Measurements from ENCODE around the gene TMEM175.
"Not testable (repeated sequence)": the region's sequence is repeated elsewhere in the genome, so short reads cannot be mapped to it uniquely, and the experiment has no call there.

GRCh38 chr4:918591-918990 lies 13.7 kb upstream of the TMEM175 start:
- TF ChIP-seq, protein P1, sequence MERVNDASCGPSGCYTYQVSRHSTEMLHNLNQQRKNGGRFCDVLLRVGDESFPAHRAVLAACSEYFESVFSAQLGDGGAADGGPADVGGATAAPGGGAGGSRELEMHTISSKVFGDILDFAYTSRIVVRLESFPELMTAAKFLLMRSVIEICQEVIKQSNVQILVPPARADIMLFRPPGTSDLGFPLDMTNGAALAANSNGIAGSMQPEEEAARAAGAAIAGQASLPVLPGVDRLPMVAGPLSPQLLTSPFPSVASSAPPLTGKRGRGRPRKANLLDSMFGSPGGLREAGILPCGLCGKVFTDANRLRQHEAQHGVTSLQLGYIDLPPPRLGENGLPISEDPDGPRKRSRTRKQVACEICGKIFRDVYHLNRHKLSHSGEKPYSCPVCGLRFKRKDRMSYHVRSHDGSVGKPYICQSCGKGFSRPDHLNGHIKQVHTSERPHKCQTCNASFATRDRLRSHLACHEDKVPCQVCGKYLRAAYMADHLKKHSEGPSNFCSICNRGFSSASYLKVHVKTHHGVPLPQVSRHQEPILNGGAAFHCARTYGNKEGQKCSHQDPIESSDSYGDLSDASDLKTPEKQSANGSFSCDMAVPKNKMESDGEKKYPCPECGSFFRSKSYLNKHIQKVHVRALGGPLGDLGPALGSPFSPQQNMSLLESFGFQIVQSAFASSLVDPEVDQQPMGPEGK (CRISPR knock-in tag; IDR thresholded peaks at IDR 0.05; ENCODE audit: borderline replicate concordance): not testable (repeated sequence)
- not testable (repeated sequence) for TF ChIP-seq PPARA (CRISPR knock-in tag; IDR thresholded peaks at IDR 0.05; ENCODE audit: borderline replicate concordance); ZFP3 (CRISPR knock-in tag; IDR thresholded peaks at IDR 0.05); BACH2 (CRISPR knock-in tag; IDR thresholded peaks at IDR 0.05; ENCODE audit: borderline replicate concordance); ARNTL (CRISPR knock-in tag; IDR thresholded peaks at IDR 0.05; ENCODE audit: borderline replicate concordance, low read depth); ZFP30 (CRISPR knock-in tag; IDR thresholded peaks at IDR 0.05)
- TF ChIP-seq, protein P2, sequence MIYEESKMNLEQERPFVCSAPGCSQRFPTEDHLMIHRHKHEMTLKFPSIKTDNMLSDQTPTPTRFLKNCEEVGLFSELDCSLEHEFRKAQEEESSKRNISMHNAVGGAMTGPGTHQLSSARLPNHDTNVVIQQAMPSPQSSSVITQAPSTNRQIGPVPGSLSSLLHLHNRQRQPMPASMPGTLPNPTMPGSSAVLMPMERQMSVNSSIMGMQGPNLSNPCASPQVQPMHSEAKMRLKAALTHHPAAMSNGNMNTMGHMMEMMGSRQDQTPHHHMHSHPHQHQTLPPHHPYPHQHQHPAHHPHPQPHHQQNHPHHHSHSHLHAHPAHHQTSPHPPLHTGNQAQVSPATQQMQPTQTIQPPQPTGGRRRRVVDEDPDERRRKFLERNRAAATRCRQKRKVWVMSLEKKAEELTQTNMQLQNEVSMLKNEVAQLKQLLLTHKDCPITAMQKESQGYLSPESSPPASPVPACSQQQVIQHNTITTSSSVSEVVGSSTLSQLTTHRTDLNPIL (CRISPR knock-in tag; IDR thresholded peaks at IDR 0.05; ENCODE audit: low read depth): not testable (repeated sequence)

Measured in SK-N-SH treated with all-trans-retinoic acid at 6 μM for 48 hours (cell line).